HCT116 (cell line): ENCODE measurements around the gene ARHGAP45. TPM values are rescaled to one million over a fixed set of nuclear protein-coding genes. Genes with fewer than 3 reads are reported as not detected.

Experiments
- ATAC-seq: fragments of 200-7000 bp; cut with Tn5 transposase; 2 replicates; pipeline ENCODE4 v1.9.1; 2020; ENCODE audit warnings: mild to moderate bottlenecking, moderate library complexity
- BruUV-seq: library from RNA; stranded (reverse); fragments of 400-500 nt; replicated peaks from 2 replicates; lab custom pipeline; 2021; lab: Mats Ljungman, UMichigan
- CTCF ChIA-PET: fragments of 300-600 bp; sonication (Branson Sonifier 250); formaldehyde crosslinking; loops from one replicate; lab custom pipeline; 2021; ENCODE audit warnings: antibody characterized with exemption; lab: Charles Lee
- POLR2A ChIA-PET: fragments of 300-600, 350-600 bp; sonication (Branson Sonifier 250); formaldehyde crosslinking; loops from one replicate; lab custom pipeline; 2021; ENCODE audit warnings: antibody characterized with exemption; lab: Charles Lee
- RAD21 ChIA-PET, 2 experiments: fragments of 300-600 bp; sonication (Branson Sonifier 250); formaldehyde crosslinking; loops; one replicate each; lab custom pipeline; 2023; ENCODE audit warnings: low total read pairs in 2 of 2; ENCODE audit not compliant: uncharacterized antibody in 2 of 2, unreplicated experiment in 2 of 2, low non-redundant PET in 1 of 2; lab: Charles Lee
- DNase-seq: peaks from one replicate; pipeline ENCODE4 v3.0.0-alpha.2; 2010; ENCODE audit warnings: low read depth, low spot score
- H2AFZ ChIP-seq: fragments of 200-600 bp; shearing (Covaris generic), sonication (generic); 2 replicates; pipeline ENCODE4 v1.6.1; 2017; ENCODE audit warnings: low read depth, mixed run types, mixed read lengths, antibody characterized with exemption, low read length; ENCODE audit not compliant: poor library complexity, severe bottlenecking
- H3K27ac ChIP-seq: 2 replicates; pipeline ENCODE4 v1.5.1; 2012; ENCODE audit warnings: low read depth, low read length
- H3K27me3 ChIP-seq: fragments of 200-600 bp; sonication (generic); 2 replicates; pipeline ENCODE4 v1.6.1; 2016; ENCODE audit warnings: mixed run types, low read length, mixed read lengths; ENCODE audit not compliant: insufficient read depth
- H3K36me3 ChIP-seq, 2 experiments: fragments of 200-500 bp in 1 of 2; fragments of 200-600 bp in 1 of 2; sonication (Bioruptor generic) in 1 of 2; sonication (generic) in 1 of 2; 2 replicates each; pipeline versions ENCODE4 v1.5.1 to v1.6.1; 2014 to 2016; ENCODE audit warnings: low read length in 2 of 2, inconsistent platforms in 1 of 2, mixed read lengths in 1 of 2, mixed run types in 1 of 2; ENCODE audit not compliant: insufficient read depth in 2 of 2, control insufficient read depth in 1 of 2
- H3K4me1 ChIP-seq, 2 experiments: fragments of 200-600 bp in 1 of 2; sonication (generic) in 1 of 2; 2 replicates each; pipeline versions ENCODE4 v1.5.1 to v1.6.1; 2012 to 2017; ENCODE audit warnings: low read length in 2 of 2, inconsistent platforms in 1 of 2, mild to moderate bottlenecking in 1 of 2, mixed read lengths in 1 of 2, mixed run types in 1 of 2, moderate library complexity in 1 of 2; ENCODE audit not compliant: insufficient read depth in 2 of 2, control insufficient read depth in 1 of 2
- H3K4me2 ChIP-seq: fragments of 200-600 bp; sonication (generic); 2 replicates; pipeline ENCODE4 v1.6.1; 2017; ENCODE audit warnings: mixed run types, low read length, mixed read lengths
- H3K4me3 ChIP-seq, 2 experiments: fragments of 200-600 bp in 1 of 2; sonication (generic) in 1 of 2; replicated peaks in 1 of 2; 2 replicates each; pipeline ENCODE4 v1.5.1; 2011 to 2016; ENCODE audit warnings: low read length in 2 of 2, control low read depth in 1 of 2, low read depth in 1 of 2, mild to moderate bottlenecking in 1 of 2, mixed read lengths in 1 of 2, mixed run types in 1 of 2
- H3K79me2 ChIP-seq: fragments of 200-600 bp; sonication (generic); 2 replicates; pipeline ENCODE4 v1.6.1; 2017; ENCODE audit warnings: mild to moderate bottlenecking, mixed run types, low read length, moderate library complexity, mixed read lengths; ENCODE audit not compliant: insufficient read depth
- H3K9ac ChIP-seq: fragments of 200-600 bp; sonication (generic); 2 replicates; pipeline ENCODE4 v1.6.1; 2016; ENCODE audit warnings: low read length, mixed read lengths
- H3K9me2 ChIP-seq: fragments of 200-600 bp; sonication (generic), shearing (Covaris generic); 2 replicates; pipeline ENCODE4 v1.6.1; 2017; ENCODE audit warnings: mixed run types, mild to moderate bottlenecking, moderate library complexity; ENCODE audit not compliant: insufficient read depth
- H3K9me3 ChIP-seq, 2 experiments: fragments of 200-500 bp in 1 of 2; fragments of 200-600 bp in 1 of 2; sonication (Bioruptor generic) in 1 of 2; sonication (generic) in 1 of 2; 2 replicates each; pipeline ENCODE4 v1.6.1; 2014 to 2017; ENCODE audit warnings: low read length in 2 of 2, mixed read lengths in 2 of 2, inconsistent platforms in 1 of 2, low read depth in 1 of 2, mild to moderate bottlenecking in 1 of 2, mixed run types in 1 of 2, moderate library complexity in 1 of 2; ENCODE audit not compliant: control insufficient read depth in 1 of 2, insufficient read depth in 1 of 2
- H4K20me1 ChIP-seq: fragments of 200-600 bp; sonication (generic), shearing (Covaris generic); 2 replicates; pipeline ENCODE4 v1.6.1; 2017; ENCODE audit warnings: mixed run types, mild to moderate bottlenecking, moderate library complexity; ENCODE audit not compliant: insufficient read depth
- CBX3 ChIP-seq: IDR thresholded peaks from 2 replicates; pipeline ENCODE4 v1.6.1; 2012; ENCODE audit warnings: low read depth
- CEBPB ChIP-seq: IDR thresholded peaks from 2 replicates; pipeline ENCODE4 v1.6.1; 2012; ENCODE audit warnings: low read depth
- ELF1 ChIP-seq: IDR thresholded peaks from 2 replicates; pipeline ENCODE4 v1.6.1; 2012; ENCODE audit warnings: low read depth, borderline replicate concordance
- EZH2 ChIP-seq: fragments of 200-600 bp; sonication (generic); IDR thresholded peaks from 2 replicates; pipeline ENCODE4 v1.6.1; 2017; ENCODE audit warnings: antibody characterized with exemption, mixed run types
- EZH2phosphoT487 ChIP-seq: fragments of 200-600 bp; IDR thresholded peaks from 2 replicates; pipeline ENCODE4 v1.6.1; 2018; ENCODE audit warnings: antibody characterized with exemption, borderline replicate concordance
- FOSL1 ChIP-seq: IDR thresholded peaks from 2 replicates; pipeline ENCODE4 v1.6.1; 2012; ENCODE audit warnings: low read depth
- JUND ChIP-seq: IDR thresholded peaks from 2 replicates; pipeline ENCODE4 v1.6.1; 2012
- POLR2A ChIP-seq: IDR thresholded peaks from 2 replicates; pipeline ENCODE4 v1.7.0; 2011; ENCODE audit warnings: borderline replicate concordance; ENCODE audit not compliant: insufficient read depth, insufficient read length; ENCODE audit errors: extremely low read depth
- RAD21 ChIP-seq: IDR thresholded peaks from 2 replicates; pipeline ENCODE4 v1.6.1; 2012; ENCODE audit warnings: low read depth, mild to moderate bottlenecking
- REST ChIP-seq: IDR thresholded peaks from 2 replicates; pipeline ENCODE4 v1.6.1; 2012; ENCODE audit warnings: low read depth
- SIN3A ChIP-seq: IDR thresholded peaks from 2 replicates; pipeline ENCODE4 v1.6.1; 2012; ENCODE audit warnings: low read depth
- SP1 ChIP-seq: IDR thresholded peaks from 2 replicates; pipeline ENCODE4 v1.6.1; 2012; ENCODE audit warnings: low read depth
- SRF ChIP-seq: IDR thresholded peaks from 2 replicates; pipeline ENCODE4 v1.6.1; 2012; ENCODE audit warnings: low read depth
- YY1 ChIP-seq: IDR thresholded peaks from 2 replicates; pipeline ENCODE4 v1.6.1; 2011; ENCODE audit warnings: low read length, low read depth, moderate library complexity, mild to moderate bottlenecking; ENCODE audit not compliant: insufficient replicate concordance; ENCODE audit errors: extremely low read depth
- ZNF274 ChIP-seq: fragments of 200-500 bp; sonication (Bioruptor generic); IDR thresholded peaks from 2 replicates; pipeline ENCODE4 v1.6.1; 2014; ENCODE audit warnings: mild to moderate bottlenecking, low read depth, low read length, inconsistent platforms
- intact Hi-C: fragments of 100-400 bp; cut with micrococcal nuclease; formaldehyde crosslinking; loops from 2 replicates; pipeline ENCODE4 v1.10.0; 2022
- total RNA-seq: library from RNA; stranded (reverse); gene quantifications from one replicate; pipeline ENCODE4 v1.2.1, GENCODE V29; 2021; ENCODE audit not compliant: unreplicated experiment

ARHGAP45 gene
- total RNA-seq, 1 experiment from 2014 or later: 30.4 TPM

- BruUV-seq: no TSS peak
- Histone ChIP-seq H3K4me1 (peaks cover 37 to 54% of the 10 kb centered on the region in 2 experiments), H3K27me3 (no peaks in the 10 kb centered on the region), H3K27ac (peak overlapping the region; percentile 86), H3K4me3 (peak overlapping the region in 1 of 2 experiments; percentile 13; a peak in 2 of 4 replicates), H3K4me2 (peak overlapping the region; percentile 55), H3K36me3 (peaks cover 3 to 16% of the 10 kb centered on the region in 2 experiments; a peak in 2 of 4 replicates), H3K9ac (peak overlapping the region; percentile 99), H3K9me3 (no peaks in the 10 kb centered on the region), H4K20me1 (no peaks in the 10 kb centered on the region; the same call in 1 of the 2 replicates)
- intact Hi-C loops: no loop called here
- DNase-seq (no peak), ATAC-seq (no peak)
- ChIA-PET RAD21 (no interaction called here), POLR2A (no interaction called here)
- no peak for TF ChIP-seq SRF
- no peak for TF ChIP-seq SIN3A
- TF ChIP-seq YY1: no peak
- TF ChIP-seq FOSL1: no peak
- TF ChIP-seq ELF1: no peak
- no peak for TF ChIP-seq RAD21
- no peak for TF ChIP-seq EZH2phosphoT487
- TF ChIP-seq, all 23 proteins: peak for 0
- CTCF ChIA-PET: no interaction called here
- Histone ChIP-seq H3K79me2 (peaks cover 80% of the 10 kb centered on the region), H2AFZ (no peak overlapping the region), H3K9me2 (no peaks in the 10 kb centered on the region)
Observed at GRCh38 chr19:1017906-1018305, 49.1 kb upstream of the ARHGAP45 start.

- no peaks in the 10 kb centered on the region for H3K9me3 ChIP-seq
- no TSS peak for BruUV-seq
- peak overlapping the region; percentile 99 for H3K9ac ChIP-seq
- CTCF ChIA-PET: no interaction called here
- H3K4me3 ChIP-seq: no peak overlapping the region
- DNase-seq (no peak), ATAC-seq (no peak)
- H3K27ac ChIP-seq: peak overlapping the region; percentile 86
- H3K27me3 ChIP-seq: no peaks in the 10 kb centered on the region
- POLR2A ChIA-PET: no interaction called here
- H3K4me1 ChIP-seq: peaks cover 37 to 54% of the 10 kb centered on the region in 2 experiments
- peak overlapping the region; percentile 55 for H3K4me2 ChIP-seq
- peaks cover 76% of the 10 kb centered on the region for H3K79me2 ChIP-seq
- RAD21 ChIA-PET: no interaction called here
- peaks cover 0 to 16% of the 10 kb centered on the region in 2 experiments; a peak in 2 of 4 replicates for H3K36me3 ChIP-seq
- no peaks in the 10 kb centered on the region; the same call in 1 of the 2 replicates for H4K20me1 ChIP-seq
- no peak overlapping the region for H2AFZ ChIP-seq
- TF ChIP-seq REST (no peak), SRF (no peak), CBX3 (no peak), CEBPB (no peak), ZNF274 (no peak), JUND (no peak), EZH2phosphoT487 (no peak), YY1 (no peak), ELF1 (no peak), FOSL1 (no peak), RAD21 (no peak), POLR2A (no peak), EZH2 (no peak), SP1 (no peak)
- intact Hi-C loops: no loop called here
- H3K9me2 ChIP-seq: no peaks in the 10 kb centered on the region
Observed at GRCh38 chr19:1018393-1018792, 48.6 kb upstream of the ARHGAP45 start.
